GM19023 (cell line): ENCODE data around the gene ZNF680.
"Not testable (repeated sequence)": the region's sequence is repeated elsewhere in the genome, so short reads cannot be mapped to it uniquely, and the experiment has no call there.

Experiments used
- ATAC-seq: cut with Tn5 transposase; IDR thresholded peaks from one replicate; pipeline ENCODE4 v1.9.1; 2021; ENCODE audit warnings: mild to moderate bottlenecking, moderate library complexity; ENCODE audit not compliant: unreplicated experiment

ZNF680 gene

GRCh38 chr7:64557601-64558322, 5.1 kb downstream of the ZNF680 start:
- no peak for ATAC-seq

- no peak for ATAC-seq
These were observed 7.8 kb downstream of the ZNF680 start for GRCh38 chr7:64555046-64555445.

- not testable (repeated sequence) for ATAC-seq
These were observed 8.7 kb downstream of the ZNF680 start for GRCh38 chr7:64554188-64554587.

GRCh38 chr7:64551375-64552142, 11.3 kb downstream of the ZNF680 start:
- no peak for ATAC-seq

- ATAC-seq, result no peak
These were observed 18.9 kb downstream of the ZNF680 start for GRCh38 chr7:64544010-64544409.

- no peak for ATAC-seq
These were observed 21.2 kb downstream of the ZNF680 start for GRCh38 chr7:64541438-64542359.

- no peak for ATAC-seq
These were observed 29.1 kb downstream of the ZNF680 start for GRCh38 chr7:64533756-64534155.

- ATAC-seq, result no peak
These were observed 34.1 kb downstream of the ZNF680 start for GRCh38 chr7:64528770-64529169.

GRCh38 chr7:64521409-64521984, 41.4 kb downstream of the ZNF680 start:
- ATAC-seq, result no peak

- ATAC-seq, result no peak
These were observed 46.4 kb downstream of the ZNF680 start for GRCh38 chr7:64516451-64516850.

- ATAC-seq, result no peak
These were observed 47.1 kb downstream of the ZNF680 start for GRCh38 chr7:64515781-64516180.

- no peak for ATAC-seq
These were observed 47.5 kb downstream of the ZNF680 start for GRCh38 chr7:64515330-64515729.

- ATAC-seq, result no peak
These were observed 53.3 kb downstream of the ZNF680 start for GRCh38 chr7:64509583-64509982.

- no peak for ATAC-seq
These were observed 58.2 kb downstream of the ZNF680 start for GRCh38 chr7:64504581-64505120.

- ATAC-seq, result no peak
These were observed 64.6 kb downstream of the ZNF680 start for GRCh38 chr7:64498270-64498669.

GRCh38 chr7:64494912-64495461, 67.9 kb downstream of the ZNF680 start:
- no peak for ATAC-seq

- no peak for ATAC-seq
These were observed 77.2 kb downstream of the ZNF680 start for GRCh38 chr7:64485623-64486022.
